Mesendoderm (in vitro differentiated cells): ENCODE results near the gene LUZP1. TPM values are rescaled to one million over a fixed set of nuclear protein-coding genes. Genes with fewer than 3 reads are reported as not detected.

Experiments used
- DNase-seq: peaks from one replicate; pipeline ENCODE4 v3.0.0; 2013
- H2AK5ac ChIP-seq: 2 replicates; pipeline ENCODE4 v1.6.1; 2013; ENCODE audit warnings: low read length, inconsistent platforms
- H2BK120ac ChIP-seq: 2 replicates; pipeline ENCODE4 v1.6.1; 2013; ENCODE audit warnings: low read depth, mild to moderate bottlenecking, low read length, moderate library complexity, mixed read lengths
- H2BK15ac ChIP-seq: replicated peaks from 2 replicates; pipeline ENCODE4 v1.6.1; 2013; ENCODE audit warnings: low read depth, mild to moderate bottlenecking, moderate library complexity
- H2BK5ac ChIP-seq: 2 replicates; pipeline ENCODE4 v1.6.1; 2013; ENCODE audit warnings: low read length, inconsistent platforms
- H3K18ac ChIP-seq: 2 replicates; pipeline ENCODE4 v1.6.1; 2013; ENCODE audit warnings: mild to moderate bottlenecking, low read length, mixed read lengths
- H3K23ac ChIP-seq: one replicate; pipeline ENCODE4 v1.6.1; 2013; ENCODE audit warnings: low read length
- H3K27ac ChIP-seq: 2 replicates; pipeline ENCODE4 v1.5.1; 2013; ENCODE audit warnings: low read depth, mild to moderate bottlenecking, inconsistent platforms, low read length, moderate library complexity
- H3K27me3 ChIP-seq: 2 replicates; pipeline ENCODE4 v1.6.1; 2013; ENCODE audit warnings: low read length, control low read depth, mild to moderate bottlenecking, inconsistent platforms; ENCODE audit not compliant: insufficient read depth, poor library complexity
- H3K36me3 ChIP-seq: 2 replicates; pipeline ENCODE4 v1.6.1; 2013; ENCODE audit warnings: low read length, inconsistent platforms; ENCODE audit not compliant: control insufficient read depth, insufficient read depth
- H3K4ac ChIP-seq: one replicate; pipeline ENCODE4 v1.6.1; 2013; ENCODE audit warnings: low read depth, mild to moderate bottlenecking, low read length, moderate library complexity
- H3K4me1 ChIP-seq: 2 replicates; pipeline ENCODE4 v1.6.1; 2013; ENCODE audit warnings: low read depth, low read length, inconsistent platforms; ENCODE audit not compliant: control insufficient read depth
- H3K4me2 ChIP-seq: 2 replicates; pipeline ENCODE4 v1.6.1; 2013; ENCODE audit warnings: low read length
- H3K4me3 ChIP-seq: 2 replicates; pipeline ENCODE4 v1.5.1; 2013; ENCODE audit warnings: mild to moderate bottlenecking, low read length
- H3K56ac ChIP-seq: one replicate; pipeline ENCODE4 v1.6.1; 2013; ENCODE audit warnings: low read length
- H3K79me1 ChIP-seq: 2 replicates; pipeline ENCODE4 v1.6.1; 2013; ENCODE audit warnings: low read length, inconsistent platforms
- H3K79me2 ChIP-seq: 2 replicates; pipeline ENCODE4 v1.6.1; 2013; ENCODE audit warnings: mild to moderate bottlenecking, low read length; ENCODE audit not compliant: control insufficient read depth, insufficient read depth
- H3K9ac ChIP-seq: 2 replicates; pipeline ENCODE4 v1.6.1; 2013; ENCODE audit warnings: low read length, inconsistent platforms
- H4K5ac ChIP-seq: one replicate; pipeline ENCODE4 v1.6.1; 2013; ENCODE audit warnings: low read length
- H4K8ac ChIP-seq: one replicate; pipeline ENCODE4 v1.6.1; 2013; ENCODE audit warnings: low read depth, mild to moderate bottlenecking, control low read depth, low read length, moderate library complexity
- WGBS: extraction: QIAGEN DNeasy Blood & Tissue Kit; methylation state at CpG from one replicate; pipeline ENCODE4 v1.1.7; 2013; ENCODE audit warnings: low lambda C conversion rate, missing lambda C conversion rate; ENCODE audit not compliant: insufficient coverage; ENCODE audit errors: extremely low coverage; 5-methylcytosine and 5-hydroxymethylcytosine counted together
- small RNA-seq: library from polyadenylated mRNA; stranded (forward); fragments of <200 nt; extraction: miRNeasy Mini kit (QIAGEN cat#:217004); gene quantifications from one replicate; pipeline ENCODE3, GENCODE V24; 2013; ENCODE audit not compliant: insufficient read depth

The LUZP1 gene

GRCh38 chr1:23035823-23036452 lies 132.7 kb downstream of the LUZP1 start:
- Histone ChIP-seq H3K4me1 (peaks cover 5% of the 10 kb centered on the region), H3K4me3 (no peak overlapping the region), H2BK5ac (no peak overlapping the region), H3K79me2 (peaks cover 68% of the 10 kb centered on the region), H3K4me2 (no peak overlapping the region), H3K23ac (no peak overlapping the region), H3K27ac (no peak overlapping the region), H2AK5ac (no peak overlapping the region), H3K9ac (no peak overlapping the region), H3K79me1 (peaks cover 6% of the 10 kb centered on the region), H3K4ac (no peak overlapping the region), H4K5ac (no peak overlapping the region), H3K36me3 (no peaks in the 10 kb centered on the region), H3K56ac (no peak overlapping the region), H2BK120ac (no peak overlapping the region), H3K27me3 (no peaks in the 10 kb centered on the region), H3K18ac (no peak overlapping the region), H2BK15ac (no peak overlapping the region), H4K8ac (no peak overlapping the region)
- DNase-seq: peak; percentile 95
- WGBS: no CpG with 5 or more reads among the region's 2 CpGs

Small RNA genes within 50 kb of the gene (small RNA-seq; reads per million reads assigned to genes)
- gene MIR3115 (not detected), gene MIR4419A (not detected), gene RNU6-135P (not detected), gene RNU6-514P (not detected)
